Breast epithelium (tissue), 3 donors: Measurements from ENCODE around the gene IL22RA2.

Source experiments
- CTCF ChIP-seq, 3 donors: fragments of 450-650 bp; IDR thresholded peaks; one replicate each; pipeline ENCODE4 v1.5.1; 2016 to 2017; ENCODE audit warnings: antibody characterized with exemption in 3 of 3, mild to moderate bottlenecking in 3 of 3, moderate library complexity in 3 of 3
- POLR2AphosphoS5 ChIP-seq, 3 donors: sonication (generic); formaldehyde crosslinking; IDR thresholded peaks; one replicate each; pipeline ENCODE4 v1.6.1; 2017; ENCODE audit warnings: antibody characterized with exemption in 3 of 3

GRCh38 chr6:137112067-137112355, 61.4 kb downstream of the IL22RA2 start:
- TF ChIP-seq CTCF (IDR thresholded peaks at IDR 0.05), result no peak
- TF ChIP-seq POLR2AphosphoS5 (IDR thresholded peaks at IDR 0.05), result no peak
